Ovary (tissue), 3 donors: Measurements from ENCODE around the gene C10orf105.

Experiments used
- POLR2A ChIP-seq: fragments of 450-650 bp; IDR thresholded peaks from one replicate; pipeline ENCODE4 v1.6.1; 2017; ENCODE audit warnings: antibody characterized with exemption, mild to moderate bottlenecking, moderate library complexity
- TF ChIP-seq, protein P1 (sequence below), 3 donors: fragments of 450-650 bp in 2 of 3; fragments of 200-600 bp in 1 of 3; IDR thresholded peaks; one replicate each; pipeline versions ENCODE4 v1.5.1 to v1.8.0; 2016 to 2022; ENCODE audit warnings: antibody characterized with exemption in 3 of 3, mild to moderate bottlenecking in 1 of 3
- donor health status: DM: no; HTN: no; CAD: no.

DNA sequence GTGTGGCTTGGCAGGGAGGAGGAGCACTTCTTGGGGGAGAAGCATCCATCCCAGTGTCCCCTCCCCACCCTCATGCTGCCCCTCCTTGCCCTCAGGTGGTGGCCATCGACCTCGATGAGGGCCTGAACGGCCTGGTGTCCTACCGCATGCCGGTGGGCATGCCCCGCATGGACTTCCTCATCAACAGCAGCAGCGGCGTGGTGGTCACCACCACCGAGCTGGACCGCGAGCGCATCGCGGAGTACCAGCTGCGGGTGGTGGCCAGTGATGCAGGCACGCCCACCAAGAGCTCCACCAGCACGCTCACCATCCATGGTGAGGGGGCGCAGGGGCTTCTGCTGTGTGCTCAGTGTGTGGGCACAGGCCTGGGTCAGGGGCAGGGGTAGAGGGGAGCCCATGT is 14.8 kb downstream of the C10orf105 start:
- TF ChIP-seq POLR2A = no peak
- TF ChIP-seq, protein P1, sequence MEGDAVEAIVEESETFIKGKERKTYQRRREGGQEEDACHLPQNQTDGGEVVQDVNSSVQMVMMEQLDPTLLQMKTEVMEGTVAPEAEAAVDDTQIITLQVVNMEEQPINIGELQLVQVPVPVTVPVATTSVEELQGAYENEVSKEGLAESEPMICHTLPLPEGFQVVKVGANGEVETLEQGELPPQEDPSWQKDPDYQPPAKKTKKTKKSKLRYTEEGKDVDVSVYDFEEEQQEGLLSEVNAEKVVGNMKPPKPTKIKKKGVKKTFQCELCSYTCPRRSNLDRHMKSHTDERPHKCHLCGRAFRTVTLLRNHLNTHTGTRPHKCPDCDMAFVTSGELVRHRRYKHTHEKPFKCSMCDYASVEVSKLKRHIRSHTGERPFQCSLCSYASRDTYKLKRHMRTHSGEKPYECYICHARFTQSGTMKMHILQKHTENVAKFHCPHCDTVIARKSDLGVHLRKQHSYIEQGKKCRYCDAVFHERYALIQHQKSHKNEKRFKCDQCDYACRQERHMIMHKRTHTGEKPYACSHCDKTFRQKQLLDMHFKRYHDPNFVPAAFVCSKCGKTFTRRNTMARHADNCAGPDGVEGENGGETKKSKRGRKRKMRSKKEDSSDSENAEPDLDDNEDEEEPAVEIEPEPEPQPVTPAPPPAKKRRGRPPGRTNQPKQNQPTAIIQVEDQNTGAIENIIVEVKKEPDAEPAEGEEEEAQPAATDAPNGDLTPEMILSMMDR (IDR thresholded peaks at IDR 0.05) = no peak
